Common myeloid progenitor, CD34-positive (primary cell): Measurements from ENCODE around the gene ATP9B.
"Not testable (repeated sequence)": the region's sequence is repeated elsewhere in the genome, so short reads cannot be mapped to it uniquely, and the experiment has no call there.

ENCODE experiments used
- CTCF ChIA-PET: fragments of 350-600 bp; sonication (Branson Sonifier 250); formaldehyde crosslinking; loops from one replicate; lab custom pipeline; 2021; ENCODE audit warnings: antibody characterized with exemption; lab: Charles Lee
- POLR2A ChIA-PET: fragments of 350-600 bp; sonication (Branson Sonifier 250); formaldehyde crosslinking; loops from one replicate; lab custom pipeline; 2021; ENCODE audit warnings: antibody characterized with exemption; lab: Charles Lee
- DNase-seq, 3 donors: peaks; one replicate each; pipeline versions ENCODE4 v3.0.0 to v3.0.0-alpha.2; 2013
- H3K27ac ChIP-seq, 2 experiments: 1 replicate in 1 of 2; 2 replicates in 1 of 2; pipeline ENCODE4 v1.7.0; 2013; ENCODE audit warnings: inconsistent platforms in 2 of 2, low read length in 2 of 2, mild to moderate bottlenecking in 2 of 2, low read depth in 1 of 2, moderate library complexity in 1 of 2; ENCODE audit not compliant: severe bottlenecking in 2 of 2, insufficient read depth in 1 of 2, poor library complexity in 1 of 2
- H3K27me3 ChIP-seq, 5 experiments: replicated peaks in 2 of 5; 1 replicate in 3 of 5; 2 replicates in 2 of 5; pipeline versions ENCODE4 v1.6.1 to v1.7.0; 2013; ENCODE audit warnings: low read length in 4 of 5, mild to moderate bottlenecking in 2 of 5, moderate library complexity in 2 of 5, inconsistent platforms in 1 of 5; ENCODE audit not compliant: insufficient read depth in 5 of 5, control insufficient read depth in 4 of 5
- H3K36me3 ChIP-seq, 4 experiments: 1 replicate in 2 of 4; 2 replicates in 2 of 4; pipeline versions ENCODE4 v1.6.1 to v1.7.0; 2013; ENCODE audit warnings: low read length in 3 of 4, control low read depth in 1 of 4, mild to moderate bottlenecking in 1 of 4; ENCODE audit not compliant: control insufficient read depth in 4 of 4, insufficient read depth in 4 of 4
- H3K4me1 ChIP-seq, 4 experiments: 1 replicate in 3 of 4; 2 replicates in 1 of 4; pipeline versions ENCODE4 v1.6.1 to v1.7.1; 2013; ENCODE audit warnings: low read length in 3 of 4, mild to moderate bottlenecking in 3 of 4, control low read depth in 1 of 4, inconsistent platforms in 1 of 4, moderate library complexity in 1 of 4; ENCODE audit not compliant: control insufficient read depth in 4 of 4, insufficient read depth in 4 of 4; ENCODE audit errors: control extremely low read depth in 1 of 4
- H3K4me3 ChIP-seq, 7 experiments: 1 replicate in 4 of 7; 2 replicates in 3 of 7; pipeline versions ENCODE4 v1.5.1 to v1.7.0; 2013; ENCODE audit warnings: mild to moderate bottlenecking in 7 of 7, low read length in 6 of 7, moderate library complexity in 6 of 7, inconsistent platforms in 2 of 7, low read depth in 2 of 7, control low read depth in 1 of 7; ENCODE audit not compliant: insufficient read depth in 4 of 7, control insufficient read depth in 1 of 7; ENCODE audit errors: extremely low read depth in 1 of 7
- H3K9me3 ChIP-seq, 5 experiments: 1 replicate in 4 of 5; 2 replicates in 1 of 5; pipeline versions ENCODE4 v1.6.1 to v1.7.1; 2013; ENCODE audit warnings: low read length in 4 of 5, mild to moderate bottlenecking in 2 of 5, inconsistent platforms in 1 of 5, low read depth in 1 of 5, moderate library complexity in 1 of 5; ENCODE audit not compliant: control insufficient read depth in 4 of 5, insufficient read depth in 2 of 5; ENCODE audit errors: control extremely low read depth in 1 of 5
- WGBS: methylation state at CpG from one replicate; pipeline ENCODE4 v1.1.5; 2013; ENCODE audit not compliant: insufficient coverage; 5-methylcytosine and 5-hydroxymethylcytosine counted together

The ATP9B gene

DNA sequence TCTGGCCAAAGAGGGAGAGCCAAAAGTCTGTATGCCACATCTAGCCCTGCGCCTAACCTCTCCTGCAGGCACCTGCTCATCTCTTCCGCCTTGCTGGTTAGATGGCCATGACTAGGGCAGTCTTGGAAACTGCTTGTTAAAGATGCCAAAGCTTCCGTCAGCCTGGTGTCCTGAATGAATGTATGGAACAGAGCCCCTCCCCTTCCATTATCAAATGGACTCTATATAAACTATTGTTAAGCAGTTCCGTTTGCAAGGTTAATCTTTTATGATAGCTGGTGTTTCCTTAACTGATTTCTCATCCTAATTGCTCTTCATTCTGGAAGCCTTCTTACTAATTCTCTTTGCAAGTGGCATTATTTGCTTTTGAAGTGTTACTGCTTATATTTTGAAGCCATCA is 87.1 kb downstream of the ATP9B start:
- Histone ChIP-seq H3K27me3 (no peaks in the 10 kb centered on the region), H3K4me1 (no peaks in the 10 kb centered on the region), H3K4me3 (no peak overlapping the region), H3K36me3 (peaks cover 2 to 18% (median 11%) of the 10 kb centered on the region in 4 experiments), H3K27ac (no peak overlapping the region), H3K9me3 (peaks cover 0 to 2% (median 0%) of the 10 kb centered on the region in 5 experiments)
- POLR2A ChIA-PET: no interaction called here
- 96% methylated on average over 3 of the region's 4 CpGs for WGBS
- CTCF ChIA-PET: no interaction called here
- DNase-seq: no peak

DNA sequence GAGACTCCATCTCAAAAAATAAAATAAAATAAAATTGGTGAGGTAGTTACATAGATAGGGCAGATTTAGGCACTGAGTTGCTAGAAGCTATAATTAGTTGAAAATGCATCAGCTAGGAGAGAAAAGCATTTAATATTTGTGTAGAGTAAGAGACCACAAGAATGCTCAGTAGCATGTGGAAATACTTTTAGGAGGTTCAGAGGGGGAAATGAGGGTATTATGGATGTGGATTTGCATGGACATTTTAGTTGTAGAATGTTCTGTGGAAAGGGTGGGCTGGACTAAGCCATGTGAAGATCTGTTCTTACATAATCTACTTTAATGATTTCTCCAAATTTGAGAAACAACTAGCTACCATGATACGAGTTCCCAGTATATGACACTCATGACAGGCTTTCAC is 95.5 kb downstream of the ATP9B start:
- WGBS: 89% methylated on average over 1 of the region's 1 CpG
- Histone ChIP-seq H3K4me1 (no peaks in the 10 kb centered on the region), H3K27me3 (no peaks in the 10 kb centered on the region), H3K4me3 (no peak overlapping the region), H3K36me3 (peaks cover 7 to 26% (median 19%) of the 10 kb centered on the region in 4 experiments), H3K27ac (no peak overlapping the region), H3K9me3 (no peaks in the 10 kb centered on the region)
- ChIA-PET CTCF (no interaction called here), POLR2A (no interaction called here)
- no peak for DNase-seq

DNA sequence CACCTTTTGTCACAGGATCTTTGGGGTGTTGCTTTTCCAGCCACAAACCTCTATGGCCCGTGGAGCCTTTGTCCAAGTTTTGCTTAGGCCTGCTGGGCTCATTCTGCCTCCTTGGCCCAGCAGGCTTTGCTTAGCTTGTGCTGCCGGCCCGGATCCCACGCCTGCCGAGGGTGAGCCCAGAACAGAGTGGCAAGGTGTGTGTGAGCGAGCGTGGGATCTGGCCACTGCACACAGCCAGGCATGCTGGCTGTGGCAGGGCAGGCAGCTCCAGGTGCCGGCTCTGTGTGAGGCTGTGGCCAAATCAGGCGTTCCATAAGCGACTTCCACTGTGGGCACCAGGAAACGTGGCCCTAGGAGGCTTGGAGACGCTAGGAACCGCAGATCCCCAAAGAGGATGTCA is 97.5 kb downstream of the ATP9B start:
- no peak for DNase-seq
- Histone ChIP-seq H3K27me3 (no peaks in the 10 kb centered on the region), H3K27ac (no peak overlapping the region), H3K9me3 (no peaks in the 10 kb centered on the region), H3K36me3 (peaks cover 7 to 28% (median 18%) of the 10 kb centered on the region in 4 experiments), H3K4me3 (no peak overlapping the region), H3K4me1 (peaks cover 0 to 2% (median 0%) of the 10 kb centered on the region in 4 experiments)
- POLR2A ChIA-PET: interaction anchor here (0.5 kb wide), 1 partner anchor 44 kb away, joined by 5 read pairs; no protein-coding TSS in a partner anchor
- WGBS: 96% methylated on average over 13 of the region's 13 CpGs
- CTCF ChIA-PET: no interaction called here

DNA sequence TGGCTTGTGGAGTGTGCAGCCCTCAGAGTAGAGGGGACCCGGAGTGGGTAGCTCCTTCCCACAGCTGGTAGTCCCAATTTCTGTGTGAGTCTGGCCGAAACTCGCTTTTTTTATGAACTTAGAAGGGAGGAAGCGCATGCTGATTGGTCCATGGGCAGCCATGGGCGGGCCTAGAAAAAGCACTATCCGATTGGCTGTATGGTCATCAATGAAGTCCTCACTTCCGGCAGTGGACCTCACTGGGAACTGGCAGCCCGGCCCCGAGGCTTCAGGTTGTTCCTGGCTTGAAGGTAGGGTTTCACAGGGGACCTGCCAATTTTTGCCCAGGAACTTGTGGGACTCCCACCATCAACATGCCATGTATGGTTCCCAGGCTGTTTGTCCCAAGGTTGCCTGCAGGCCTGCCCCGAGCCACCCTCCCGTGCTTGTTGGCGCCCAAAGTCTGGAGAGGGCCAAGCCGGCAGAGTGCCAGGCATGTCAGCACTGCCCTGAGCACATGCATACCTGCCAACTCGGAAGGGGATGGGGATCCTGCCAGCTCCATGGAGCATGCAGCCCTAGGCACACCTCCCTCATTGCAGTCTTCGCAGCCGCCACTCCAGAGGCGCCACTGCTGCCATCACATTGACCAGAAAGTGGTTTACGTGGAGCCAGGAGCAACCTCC is 98.5 kb downstream of the ATP9B start:
- no peak for DNase-seq
- Histone ChIP-seq H3K27ac (no peak overlapping the region), H3K9me3 (no peaks in the 10 kb centered on the region), H3K27me3 (no peaks in the 10 kb centered on the region), H3K4me3 (no peak overlapping the region), H3K36me3 (peaks cover 7 to 28% (median 18%) of the 10 kb centered on the region in 4 experiments), H3K4me1 (peaks cover 0 to 2% (median 0%) of the 10 kb centered on the region in 4 experiments)
- WGBS: 97% methylated on average over 17 of the region's 18 CpGs
- CTCF ChIA-PET: no interaction called here
- POLR2A ChIA-PET: interaction anchor here (0.6 kb wide), 1 partner anchor 1745 kb away, joined by 6 read pairs; no protein-coding TSS in a partner anchor

DNA sequence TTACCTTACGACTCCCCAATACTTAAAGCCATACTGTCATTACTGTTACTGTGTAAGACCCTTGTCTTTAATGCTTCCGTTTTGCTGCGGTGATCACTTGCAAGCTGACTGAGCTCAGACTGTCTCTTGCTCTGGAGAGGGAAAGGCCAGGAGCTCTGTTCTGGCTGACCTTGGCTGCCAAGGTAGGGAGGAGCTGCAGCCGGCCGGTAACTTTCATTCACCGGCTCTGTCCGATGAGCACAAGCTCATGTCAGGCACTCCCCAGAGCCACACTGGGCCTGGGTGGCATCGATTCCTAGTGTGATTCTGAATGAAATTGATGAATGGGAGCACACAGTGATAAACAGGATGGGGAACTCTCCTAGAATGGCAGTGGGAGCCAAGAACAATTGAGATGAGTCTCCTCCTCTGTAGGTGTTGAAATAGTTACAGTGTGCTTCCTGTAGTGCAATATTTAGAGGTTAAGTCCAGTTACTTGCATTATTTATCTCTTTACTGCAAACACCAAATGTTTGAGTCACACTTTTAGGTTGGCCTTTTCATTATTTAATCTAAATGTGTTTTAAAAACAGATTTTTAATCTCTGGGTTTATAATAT is 100.9 kb downstream of the ATP9B start:
- no peak for DNase-seq
- Histone ChIP-seq H3K27ac (no peak overlapping the region), H3K9me3 (no peaks in the 10 kb centered on the region), H3K4me3 (no peak overlapping the region), H3K36me3 (peaks cover 11 to 34% (median 19%) of the 10 kb centered on the region in 4 experiments), H3K27me3 (no peaks in the 10 kb centered on the region), H3K4me1 (peaks cover 0 to 2% (median 0%) of the 10 kb centered on the region in 4 experiments)
- CTCF ChIA-PET: interaction anchor here (0.6 to 0.8 kb wide), 2 partner anchors 8 kb away, joined by 3 read pairs; no protein-coding TSS in a partner anchor
- over 99% methylated on average over 8 of the region's 8 CpGs for WGBS
- POLR2A ChIA-PET: no interaction called here

DNA sequence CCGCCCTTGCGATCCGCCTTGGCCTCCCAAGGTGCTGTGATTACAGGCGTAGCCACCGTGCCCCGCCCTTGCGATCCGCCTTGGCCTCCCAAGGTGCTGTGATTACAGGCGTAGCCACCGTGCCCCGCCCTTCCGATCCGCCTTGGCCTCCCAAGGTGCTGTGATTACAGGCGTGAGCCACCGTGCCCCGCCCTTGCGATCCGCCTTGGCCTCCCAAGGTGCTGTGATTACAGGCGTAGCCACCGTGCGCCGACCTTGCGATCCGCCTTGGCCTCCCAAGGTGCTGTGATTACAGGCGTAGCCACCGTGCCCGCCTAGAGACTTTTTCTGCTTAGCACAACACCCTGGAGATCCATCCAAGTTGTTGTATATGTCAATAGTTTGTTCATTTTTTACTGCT is 103.1 kb downstream of the ATP9B start:
- H3K36me3 ChIP-seq: peaks cover 4 to 18% (median 16%) of the 10 kb centered on the region in 4 experiments
- POLR2A ChIA-PET, CTCF ChIA-PET, H3K4me3 ChIP-seq, H3K27me3 ChIP-seq, H3K4me1 ChIP-seq, H3K27ac ChIP-seq, H3K9me3 ChIP-seq, DNase-seq: not testable (repeated sequence)
- WGBS: 95% methylated on average over 19 of the region's 27 CpGs

DNA sequence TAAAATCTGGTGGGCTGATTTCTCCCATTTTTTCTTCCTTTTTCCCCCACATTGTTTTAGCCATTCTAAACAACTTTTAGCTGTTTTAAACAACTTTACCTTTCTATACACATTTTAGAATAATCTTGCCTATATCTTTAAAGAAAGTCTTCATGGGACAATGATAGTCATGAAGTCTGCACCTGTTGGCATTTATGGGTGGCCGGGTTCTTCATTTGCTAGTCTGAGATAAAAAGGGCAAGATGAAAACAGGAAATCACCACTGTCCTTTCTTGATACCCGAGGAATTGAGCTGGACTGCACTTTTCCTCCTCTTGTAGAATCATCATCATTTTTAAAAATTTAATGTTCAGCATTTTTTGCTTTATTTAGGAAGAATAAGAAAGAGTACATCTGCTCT is 104.5 kb downstream of the ATP9B start:
- POLR2A ChIA-PET: no interaction called here
- H3K4me1 ChIP-seq: peaks cover 0 to 2% (median 0%) of the 10 kb centered on the region in 4 experiments
- H3K27me3 ChIP-seq: no peaks in the 10 kb centered on the region
- no peak for DNase-seq
- H3K27ac ChIP-seq: no peak overlapping the region
- 100% methylated on average over 1 of the region's 2 CpGs for WGBS
- H3K36me3 ChIP-seq: peaks cover 4 to 16% (median 14%) of the 10 kb centered on the region in 4 experiments
- CTCF ChIA-PET: no interaction called here
- no peaks in the 10 kb centered on the region for H3K9me3 ChIP-seq
- no peak overlapping the region for H3K4me3 ChIP-seq
